Vagina (tissue), 2 donors: ENCODE measurements around the gene LDLRAD3. TPM values are rescaled to one million over a fixed set of nuclear protein-coding genes. Genes with fewer than 3 reads are reported as not detected.

Experiments used
- DNase-seq, 2 donors: peaks; one replicate each; pipeline ENCODE4 v3.0.0-alpha.2; 2017; ENCODE audit errors: extremely low spot score in 2 of 2
- H3K27ac ChIP-seq: fragments of 200-600 bp; sonication (generic); one replicate; pipeline ENCODE4 v1.5.1; 2019
- H3K27me3 ChIP-seq: fragments of 200-600 bp; sonication (generic); one replicate; pipeline ENCODE4 v1.5.1; 2019
- H3K36me3 ChIP-seq, 2 donors: fragments of 200-600 bp; sonication (generic); one replicate each; pipeline ENCODE4 v1.5.1; 2017 to 2019
- H3K4me1 ChIP-seq: fragments of 200-600 bp; sonication (generic); one replicate; pipeline ENCODE4 v1.5.1; 2019
- H3K4me3 ChIP-seq, 2 donors: fragments of 200-600 bp; sonication (generic); 1 replicate in 1 of 2; 2 replicates in 1 of 2; pipeline ENCODE4 v1.5.1; 2016 to 2019
- H3K9me3 ChIP-seq: fragments of 200-600 bp; sonication (generic); one replicate; pipeline ENCODE4 v1.5.1; 2019
- POLR2A ChIP-seq, 2 donors: fragments of 450-650 bp; IDR thresholded peaks; one replicate each; pipeline ENCODE4 v1.6.1; 2017; ENCODE audit warnings: antibody characterized with exemption in 2 of 2, mild to moderate bottlenecking in 2 of 2, moderate library complexity in 2 of 2
- POLR2AphosphoS5 ChIP-seq, 2 donors: sonication (generic); formaldehyde crosslinking; IDR thresholded peaks; one replicate each; pipeline ENCODE4 v1.9.0; 2017; ENCODE audit warnings: antibody characterized with exemption in 2 of 2, mild to moderate bottlenecking in 2 of 2, low read depth in 1 of 2; ENCODE audit not compliant: insufficient read depth in 1 of 2
- intact Hi-C: fragments of 100-400 bp; cut with DNase I; formaldehyde crosslinking; loops from one replicate; pipeline ENCODE4 v1.15.1; 2023
- total RNA-seq: library from RNA; depleted of rRNA; stranded (reverse); fragments of >200 nt; gene quantifications from one replicate; pipeline ENCODE4 v1.2.3, GENCODE V29; 2016
- TF ChIP-seq, protein P1 (sequence below), 3 experiments: fragments of 450-650 bp in 2 of 3; fragments of 200-600 bp in 1 of 3; sonication (generic) in 1 of 3; IDR thresholded peaks; one replicate each; pipeline ENCODE4 v1.5.1; 2017 to 2019; ENCODE audit warnings: antibody characterized with exemption in 3 of 3, mild to moderate bottlenecking in 2 of 3, moderate library complexity in 2 of 3

Gene LDLRAD3
- total RNA-seq, 1 donor from 2014 or later, result 34.4 TPM

DNA sequence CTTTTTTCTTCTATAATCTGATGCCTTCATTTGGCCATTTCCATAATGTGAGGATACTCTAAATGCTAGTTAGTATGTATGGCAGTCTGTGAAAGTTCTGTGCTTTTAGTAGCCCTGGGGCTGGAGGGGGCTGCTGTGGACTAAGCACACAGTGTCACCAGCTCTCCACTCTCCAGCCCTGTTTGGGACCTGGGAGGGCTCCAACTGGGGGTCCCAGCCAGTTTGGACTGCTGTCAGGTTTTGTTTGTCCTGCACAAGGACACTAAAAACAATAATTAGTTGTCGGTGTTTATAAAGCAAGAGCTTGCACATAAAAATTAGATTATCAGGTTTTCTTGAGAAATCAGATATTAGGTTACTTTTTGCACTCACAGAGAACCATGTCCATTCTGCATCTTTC lies 103.1 kb downstream of the LDLRAD3 start:
- no peak overlapping the region for H3K27ac ChIP-seq
- no peaks in the 10 kb centered on the region for H3K4me1 ChIP-seq
- TF ChIP-seq, protein P1, sequence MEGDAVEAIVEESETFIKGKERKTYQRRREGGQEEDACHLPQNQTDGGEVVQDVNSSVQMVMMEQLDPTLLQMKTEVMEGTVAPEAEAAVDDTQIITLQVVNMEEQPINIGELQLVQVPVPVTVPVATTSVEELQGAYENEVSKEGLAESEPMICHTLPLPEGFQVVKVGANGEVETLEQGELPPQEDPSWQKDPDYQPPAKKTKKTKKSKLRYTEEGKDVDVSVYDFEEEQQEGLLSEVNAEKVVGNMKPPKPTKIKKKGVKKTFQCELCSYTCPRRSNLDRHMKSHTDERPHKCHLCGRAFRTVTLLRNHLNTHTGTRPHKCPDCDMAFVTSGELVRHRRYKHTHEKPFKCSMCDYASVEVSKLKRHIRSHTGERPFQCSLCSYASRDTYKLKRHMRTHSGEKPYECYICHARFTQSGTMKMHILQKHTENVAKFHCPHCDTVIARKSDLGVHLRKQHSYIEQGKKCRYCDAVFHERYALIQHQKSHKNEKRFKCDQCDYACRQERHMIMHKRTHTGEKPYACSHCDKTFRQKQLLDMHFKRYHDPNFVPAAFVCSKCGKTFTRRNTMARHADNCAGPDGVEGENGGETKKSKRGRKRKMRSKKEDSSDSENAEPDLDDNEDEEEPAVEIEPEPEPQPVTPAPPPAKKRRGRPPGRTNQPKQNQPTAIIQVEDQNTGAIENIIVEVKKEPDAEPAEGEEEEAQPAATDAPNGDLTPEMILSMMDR (IDR thresholded peaks at IDR 0.05), result no peak
- TF ChIP-seq POLR2A (IDR thresholded peaks at IDR 0.05) (no peak), POLR2AphosphoS5 (IDR thresholded peaks at IDR 0.05; ENCODE audit: insufficient read depth in 1 of 2, low read depth in 1 of 2) (no peak)
- DNase-seq, result no peak
- no peaks in the 10 kb centered on the region for H3K27me3 ChIP-seq
- no peaks in the 10 kb centered on the region for H3K9me3 ChIP-seq
- intact Hi-C loops, result no loop called here
- no peak overlapping the region for H3K4me3 ChIP-seq
- no peaks in the 10 kb centered on the region for H3K36me3 ChIP-seq

DNA sequence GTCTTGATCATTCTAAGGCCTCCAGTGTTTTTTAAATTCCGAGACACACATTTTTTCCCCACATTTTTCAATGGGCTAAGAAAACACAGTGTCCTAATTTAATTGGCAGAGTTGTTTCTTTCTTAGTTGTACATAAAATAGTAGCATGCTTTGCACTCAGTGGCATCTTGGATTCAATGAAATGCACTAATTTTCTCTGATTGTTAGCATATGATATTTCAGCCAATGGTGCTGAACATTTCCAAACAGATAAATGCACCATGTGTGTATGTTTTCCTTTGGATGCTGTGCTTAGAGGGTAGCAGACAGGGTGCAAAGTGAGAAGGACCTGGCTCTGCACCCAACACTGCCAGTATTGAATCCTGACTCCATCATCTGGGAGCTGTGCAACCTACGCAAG lies 103.5 kb downstream of the LDLRAD3 start:
- Histone ChIP-seq H3K4me1 (no peaks in the 10 kb centered on the region), H3K27ac (no peak overlapping the region), H3K27me3 (no peaks in the 10 kb centered on the region), H3K9me3 (no peaks in the 10 kb centered on the region), H3K36me3 (no peaks in the 10 kb centered on the region), H3K4me3 (no peak overlapping the region)
- intact Hi-C loops, result no loop called here
- TF ChIP-seq, protein P1 (IDR thresholded peaks at IDR 0.05), result no peak
- TF ChIP-seq POLR2AphosphoS5 (IDR thresholded peaks at IDR 0.05; ENCODE audit: insufficient read depth in 1 of 2, low read depth in 1 of 2) (no peak), POLR2A (IDR thresholded peaks at IDR 0.05) (no peak)
- DNase-seq, result no peak

GRCh38 chr11:36048496-36049247 lies 104.8 kb downstream of the LDLRAD3 start:
- intact Hi-C loops, result no loop called here
- no peak for DNase-seq
- H3K27me3 ChIP-seq, result no peaks in the 10 kb centered on the region
- H3K4me3 ChIP-seq, result no peak overlapping the region
- no peaks in the 10 kb centered on the region for H3K9me3 ChIP-seq
- TF ChIP-seq POLR2A (IDR thresholded peaks at IDR 0.05) (no peak), POLR2AphosphoS5 (IDR thresholded peaks at IDR 0.05; ENCODE audit: insufficient read depth in 1 of 2, low read depth in 1 of 2) (no peak)
- TF ChIP-seq, protein P1 (IDR thresholded peaks at IDR 0.05), result no peak
- H3K4me1 ChIP-seq, result no peaks in the 10 kb centered on the region
- no peaks in the 10 kb centered on the region for H3K36me3 ChIP-seq
- H3K27ac ChIP-seq, result no peak overlapping the region

- Histone ChIP-seq H3K27ac (no peak overlapping the region), H3K4me1 (no peaks in the 10 kb centered on the region), H3K36me3 (no peaks in the 10 kb centered on the region), H3K9me3 (no peaks in the 10 kb centered on the region), H3K27me3 (no peaks in the 10 kb centered on the region), H3K4me3 (no peak overlapping the region)
- TF ChIP-seq, protein P1 (IDR thresholded peaks at IDR 0.05), result no peak
- no peak for TF ChIP-seq POLR2AphosphoS5 (IDR thresholded peaks at IDR 0.05; ENCODE audit: insufficient read depth in 1 of 2, low read depth in 1 of 2)
- no peak for TF ChIP-seq POLR2A (IDR thresholded peaks at IDR 0.05)
- intact Hi-C loops, result no loop called here
- DNase-seq, result no peak
Measured at GRCh38 chr11:36051235-36052144, 107.6 kb downstream of the LDLRAD3 start.
